Upper lobe of left lung (tissue), 4 donors: ENCODE data around the gene SEMA4C.

Experiments
- EP300 ChIP-seq, 4 donors: sonication (generic); formaldehyde crosslinking; IDR thresholded peaks; one replicate each; pipeline ENCODE4 v1.5.1; 2017; ENCODE audit warnings: antibody characterized with exemption in 4 of 4, control low read depth in 2 of 4
- POLR2A ChIP-seq, 4 donors: fragments of 450-650 bp; IDR thresholded peaks; one replicate each; pipeline ENCODE4 v1.5.1; 2016 to 2017; ENCODE audit warnings: antibody characterized with exemption in 4 of 4, mild to moderate bottlenecking in 2 of 4
- POLR2AphosphoS5 ChIP-seq, 2 donors: sonication (generic); formaldehyde crosslinking; IDR thresholded peaks; one replicate each; pipeline ENCODE4 v1.5.1; 2017; ENCODE audit warnings: antibody characterized with exemption in 2 of 2
- TF ChIP-seq, protein P1 (sequence below), 6 experiments: fragments of 450-650 bp in 4 of 6; fragments of 200-600 bp in 2 of 6; sonication (generic) in 2 of 6; IDR thresholded peaks; one replicate each; pipeline ENCODE4 v1.5.1; 2016 to 2019; ENCODE audit warnings: antibody characterized with exemption in 6 of 6

DNA sequence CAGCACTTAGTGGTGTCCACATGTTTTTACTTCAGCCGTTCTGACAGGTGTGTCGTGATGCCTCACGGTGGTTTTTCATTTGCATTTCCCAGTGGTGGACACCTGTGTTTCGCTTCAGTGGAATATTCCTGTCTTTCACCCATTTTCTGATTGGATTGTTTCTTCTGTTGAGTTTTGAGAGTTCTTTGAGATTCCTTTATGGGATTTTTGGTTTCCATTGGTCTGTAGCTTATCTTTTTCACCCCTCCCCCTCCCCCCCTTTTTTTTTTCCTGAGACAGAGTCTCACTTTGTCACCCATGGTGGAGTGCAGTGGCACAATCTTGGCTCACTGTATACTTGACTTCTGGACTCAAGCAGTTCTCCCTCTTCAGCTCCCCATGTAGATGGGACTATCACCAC, 34.0 kb downstream of the SEMA4C start:
- TF ChIP-seq, protein P1, sequence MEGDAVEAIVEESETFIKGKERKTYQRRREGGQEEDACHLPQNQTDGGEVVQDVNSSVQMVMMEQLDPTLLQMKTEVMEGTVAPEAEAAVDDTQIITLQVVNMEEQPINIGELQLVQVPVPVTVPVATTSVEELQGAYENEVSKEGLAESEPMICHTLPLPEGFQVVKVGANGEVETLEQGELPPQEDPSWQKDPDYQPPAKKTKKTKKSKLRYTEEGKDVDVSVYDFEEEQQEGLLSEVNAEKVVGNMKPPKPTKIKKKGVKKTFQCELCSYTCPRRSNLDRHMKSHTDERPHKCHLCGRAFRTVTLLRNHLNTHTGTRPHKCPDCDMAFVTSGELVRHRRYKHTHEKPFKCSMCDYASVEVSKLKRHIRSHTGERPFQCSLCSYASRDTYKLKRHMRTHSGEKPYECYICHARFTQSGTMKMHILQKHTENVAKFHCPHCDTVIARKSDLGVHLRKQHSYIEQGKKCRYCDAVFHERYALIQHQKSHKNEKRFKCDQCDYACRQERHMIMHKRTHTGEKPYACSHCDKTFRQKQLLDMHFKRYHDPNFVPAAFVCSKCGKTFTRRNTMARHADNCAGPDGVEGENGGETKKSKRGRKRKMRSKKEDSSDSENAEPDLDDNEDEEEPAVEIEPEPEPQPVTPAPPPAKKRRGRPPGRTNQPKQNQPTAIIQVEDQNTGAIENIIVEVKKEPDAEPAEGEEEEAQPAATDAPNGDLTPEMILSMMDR (IDR thresholded peaks at IDR 0.05), result no peak
- TF ChIP-seq POLR2AphosphoS5 (IDR thresholded peaks at IDR 0.05), result no peak
- no peak for TF ChIP-seq POLR2A (IDR thresholded peaks at IDR 0.05)
- TF ChIP-seq EP300 (IDR thresholded peaks at IDR 0.05), result no peak
